Pancreas (tissue), 10 donors: ENCODE data around the gene PTCD1. TPM values are rescaled to one million over a fixed set of nuclear protein-coding genes. Genes with fewer than 3 reads are reported as not detected.

ENCODE experiments used
- ATAC-seq, 4 donors: fragments of 200-7000 bp; cut with Tn5 transposase; one replicate each; pipeline versions ENCODE4 v1.8.0 to v1.9.1; 2020; ENCODE audit warnings: mild to moderate bottlenecking in 4 of 4, moderate library complexity in 4 of 4
- DNase-seq, 6 donors: peaks; one replicate each; pipeline ENCODE4 v3.0.0-alpha.2; 2020
- FAIRE-seq: peaks from 2 replicates; lab custom pipeline; 2012; peaks lifted over from hg19 to GRCh38; lab: Jason Lieb, UNC
- H3K27ac ChIP-seq, 4 donors: fragments of 200-600 bp; sonication (generic); 1 replicate in 3 of 4; 2 replicates in 1 of 4; pipeline versions ENCODE4 v1.5.0 to v1.8.0; 2020
- H3K27me3 ChIP-seq, 4 donors: fragments of 200-600 bp; one replicate each; pipeline ENCODE4 v1.8.0; 2021
- H3K36me3 ChIP-seq, 3 donors: fragments of 200-600 bp; sonication (generic) in 1 of 3; one replicate each; pipeline versions ENCODE4 v1.5.0 to v1.8.0; 2020 to 2021
- H3K4me1 ChIP-seq, 3 donors: fragments of 200-600 bp; one replicate each; pipeline ENCODE4 v1.8.0; 2021
- H3K4me3 ChIP-seq, 4 donors: fragments of 200-600 bp; sonication (generic) in 2 of 4; one replicate each; pipeline versions ENCODE4 v1.5.0 to v1.8.0; 2020 to 2021
- H3K9me3 ChIP-seq, 4 donors: fragments of 200-600 bp; one replicate each; pipeline ENCODE4 v1.8.0; 2021
- CTCF ChIP-seq, 4 donors: fragments of 200-600 bp; sonication (generic) in 3 of 4; IDR thresholded peaks; one replicate each; pipeline versions ENCODE4 v1.5.0 to v1.8.0; 2021; ENCODE audit warnings: antibody characterized with exemption in 4 of 4
- WGBS, 2 donors: extraction: QIAGEN DNeasy Blood & Tissue Kit; methylation state at CpG; one replicate each; pipeline ENCODE4 v1.1.7; 2013; 5-methylcytosine and 5-hydroxymethylcytosine counted together
- intact Hi-C, 3 donors: fragments of 100-400 bp; cut with DNase I; formaldehyde crosslinking; loops; one replicate each; pipeline versions ENCODE4 v1.11.1 to v1.14.2; 2022
- polyA plus RNA-seq, 2 donors: library from polyadenylated mRNA; stranded (reverse); fragments of 200-250 nt; gene quantifications; one replicate each; pipeline ENCODE4 v1.2.3, GENCODE V29; 2013
- total RNA-seq, 6 donors: library from RNA; stranded (reverse); fragmentation: NEBNext Ultra II Directional in 4 of 6; extraction: Animal tissue kit (Norgen Biotek cat#: 25700) in 4 of 6; gene quantifications; one replicate each; pipeline versions ENCODE4 v1.2.1 to v1.2.4, GENCODE V29; 2021 to 2023
- donor health status: healthy with polysubstance abuse.
- donor health status: DM: no; HTN: no; CAD: no; lungs with moderate emphysema.
- donor health status: DM: no; HTN: no; CAD: no.
- donor health status: control.
- donor health status: control.
- donor health status: Bipolar disorder and iron deficiency.
- donor health status: DM: yes; HTN: yes; CAD: no.
- donor health status: DM: no; HTN: no; CAD: no.
- donor health status: DM: no; HTN: no; CAD: no.
- donor health status: DM: yes; HTN: yes; CAD: no.

Gene PTCD1
- total and polyA plus RNA-seq, 8 donors: 1.4 to 4.0 (median 2.5) TPM

DNA sequence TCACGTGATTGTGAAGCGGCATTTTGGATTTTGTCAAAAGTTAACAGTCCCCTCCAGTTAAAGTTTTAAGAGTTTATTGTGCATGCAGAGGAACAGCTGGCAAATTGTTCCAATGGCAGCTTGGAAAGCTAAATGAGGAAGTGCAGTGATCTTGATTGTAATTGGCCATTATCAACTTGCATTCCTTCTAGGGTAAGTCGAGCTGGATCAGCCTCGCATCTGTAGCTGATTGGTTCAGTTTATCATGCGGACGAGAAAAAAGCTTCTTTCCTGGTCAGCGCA is 34.7 kb upstream of the PTCD1 start:
- 2% methylated on average over 7 of the region's 7 CpGs for WGBS, 2 donors

GRCh38 chr7:99472561-99473314 is 34.1 kb upstream of the PTCD1 start, which contains the start of gene ZNF789:
Gene ZNF789, plus strand, starts transcription at chr7:99472890. Its CDS starts 3,567 bp downstream, at chr7:99476457.
- FAIRE-seq (peak; percentile 97), ATAC-seq (peak; percentile 97 to 99 (median 98)), DNase-seq (peak; percentile 97 to 99 (median 98))
- WGBS, 2 donors: 1% methylated on average over 56 of the region's 56 CpGs
- no peaks in the 10 kb centered on the region for H3K36me3 ChIP-seq
- intact Hi-C loops: no loop called here
- TF ChIP-seq CTCF (IDR thresholded peaks at IDR 0.05): no peak
- peak within 1 kb of the TSS; percentile 58 to 77 (median 65) for H3K27ac ChIP-seq
- no peaks in the 10 kb centered on the region for H3K9me3 ChIP-seq
- peak within 1 kb of the TSS; percentile 50 to 86 (median 66) for H3K4me3 ChIP-seq
- H3K4me1 ChIP-seq: peaks cover 0 to 4% (median 0%) of the 10 kb centered on the region in 3 donors
- H3K27me3 ChIP-seq: no peaks in the 10 kb centered on the region

More for the DNA sequence above, 34.7 kb upstream of the PTCD1 start:
- Histone ChIP-seq H3K27ac (peak overlapping the region in 3 of 4 donors; percentile 36 to 70 (median 60)), H3K4me3 (peak overlapping the region; percentile 50 to 86 (median 66)), H3K36me3 (no peaks in the 10 kb centered on the region), H3K9me3 (no peaks in the 10 kb centered on the region), H3K4me1 (peaks cover 0 to 4% (median 0%) of the 10 kb centered on the region in 3 donors), H3K27me3 (no peaks in the 10 kb centered on the region)
- no peak for FAIRE-seq
- ATAC-seq: peak; percentile 10 to 51 (median 34)
- no peak for TF ChIP-seq CTCF (IDR thresholded peaks at IDR 0.05)
- peak in 1 of 6 donors; percentile 12 for DNase-seq
- intact Hi-C loops: no loop called here

DNA sequence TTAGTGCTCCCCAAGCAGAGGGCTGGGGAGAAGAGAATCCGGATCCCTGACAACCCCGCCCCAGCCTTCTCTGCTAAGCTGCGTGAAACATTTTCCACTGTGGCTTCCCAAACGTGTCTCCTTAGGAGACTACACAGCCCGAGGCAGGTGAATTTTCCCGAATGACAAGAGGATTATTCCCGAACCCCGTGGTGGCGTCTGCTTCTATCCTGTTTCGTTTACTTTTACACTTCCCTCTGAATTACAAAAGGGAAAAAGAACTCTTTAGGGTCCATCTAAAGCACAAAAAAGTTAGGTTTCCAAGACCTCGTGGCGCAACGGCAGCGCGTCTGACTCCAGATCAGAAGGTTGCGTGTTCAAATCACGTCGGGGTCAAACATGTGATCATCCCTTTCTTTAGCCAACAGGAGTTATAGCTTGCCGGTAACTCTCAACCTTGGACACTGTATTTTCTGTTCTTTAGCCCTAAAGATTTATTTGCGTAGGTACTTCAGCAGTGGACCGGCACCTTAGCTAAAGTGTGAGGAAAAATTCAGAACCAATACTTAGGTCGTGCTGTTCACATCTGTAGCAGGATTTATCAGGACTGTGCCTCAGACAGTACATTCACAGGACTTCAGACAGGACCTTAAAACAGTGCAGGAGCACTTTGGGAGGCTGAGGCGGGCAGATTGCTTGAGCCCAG is 30.9 kb upstream of the PTCD1 start:
- Histone ChIP-seq H3K9me3 (no peaks in the 10 kb centered on the region), H3K4me1 (peaks cover 0 to 13% (median 7%) of the 10 kb centered on the region in 3 donors), H3K4me3 (no peak overlapping the region), H3K27me3 (no peaks in the 10 kb centered on the region), H3K27ac (no peak overlapping the region), H3K36me3 (no peaks in the 10 kb centered on the region)
- TF ChIP-seq CTCF (IDR thresholded peaks at IDR 0.05): no peak
- 30 to 35% methylated on average over 23 of the region's 23 CpGs for WGBS, 2 donors
- no peak for FAIRE-seq
- peak in 2 of 6 donors; percentile 3 to 4 for DNase-seq
- intact Hi-C loops: no loop called here
- ATAC-seq: no peak

GRCh38 chr7:99468336-99468918 is 29.8 kb upstream of the PTCD1 start:
- peak in 2 of 6 donors; percentile 34 to 61 for DNase-seq
- no peak for TF ChIP-seq CTCF (IDR thresholded peaks at IDR 0.05)
- no peaks in the 10 kb centered on the region for H3K36me3 ChIP-seq
- no peaks in the 10 kb centered on the region for H3K9me3 ChIP-seq
- intact Hi-C loops: no loop called here
- H3K4me3 ChIP-seq: no peak overlapping the region
- H3K27me3 ChIP-seq: no peaks in the 10 kb centered on the region
- ATAC-seq: no peak
- H3K4me1 ChIP-seq: peaks cover 0 to 14% (median 7%) of the 10 kb centered on the region in 3 donors
- WGBS, 2 donors: 83 to 85% methylated on average over 29 of the region's 29 CpGs
- no peak for FAIRE-seq
- no peak overlapping the region for H3K27ac ChIP-seq
